ENCODE measurements around the gene LRRC75B.

The LRRC75B gene

GRCh38 chr22:24587251-24587650 is 5.6 kb downstream of the LRRC75B start:
- H3K9me3 ChIP-seq (ENCODE audit: low read length) = no peaks in the 10 kb centered on the region
- H3K36me3 ChIP-seq (ENCODE audit: insufficient read depth, low read length) = peaks cover 15% of the 10 kb centered on the region
- H3K27me3 ChIP-seq (ENCODE audit: insufficient read depth, low read length) = no peaks in the 10 kb centered on the region
- no peak overlapping the region for H2AFZ ChIP-seq (ENCODE audit: low read depth, low read length)
- H3K4me3 ChIP-seq (ENCODE audit: low read length) = no peak overlapping the region
- peaks cover 3% of the 10 kb centered on the region for H3K4me1 ChIP-seq (ENCODE audit: insufficient read depth, low read length)

- Histone ChIP-seq H3K9me3 (ENCODE audit: low read length) (no peaks in the 10 kb centered on the region), H3K4me3 (ENCODE audit: low read length) (no peak overlapping the region), H3K4me1 (ENCODE audit: insufficient read depth, low read length) (no peaks in the 10 kb centered on the region), H3K36me3 (ENCODE audit: insufficient read depth, low read length) (peaks cover 15% of the 10 kb centered on the region), H2AFZ (ENCODE audit: low read depth, low read length) (no peak overlapping the region), H3K27me3 (ENCODE audit: insufficient read depth, low read length) (no peaks in the 10 kb centered on the region)
These were observed 6.8 kb downstream of the LRRC75B start for GRCh38 chr22:24585927-24586546.

DNA sequence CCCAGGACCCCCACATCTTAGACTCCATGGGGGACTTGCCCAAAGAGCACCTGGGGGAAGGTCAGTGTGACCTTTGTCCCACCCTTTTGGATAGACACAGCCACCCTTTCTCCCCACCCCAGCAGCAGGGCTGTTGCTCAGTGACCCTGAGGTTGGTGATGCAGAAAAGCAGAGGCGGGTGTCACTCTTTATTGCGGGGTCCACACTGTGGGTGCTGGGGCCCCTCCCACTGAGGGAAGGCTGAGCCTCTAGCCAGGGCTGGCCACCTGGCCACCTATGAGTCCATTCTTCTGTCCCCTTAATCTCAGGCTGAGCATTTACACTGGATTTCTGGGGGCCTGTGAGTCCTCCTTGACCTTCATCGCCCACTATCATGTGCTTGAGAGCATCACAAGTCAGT is 7.4 kb downstream of the LRRC75B start:
- Histone ChIP-seq H3K36me3 (ENCODE audit: insufficient read depth, low read length) (peaks cover 15% of the 10 kb centered on the region), H3K27me3 (ENCODE audit: insufficient read depth, low read length) (no peaks in the 10 kb centered on the region), H3K4me3 (ENCODE audit: low read length) (no peak overlapping the region), H3K4me1 (ENCODE audit: insufficient read depth, low read length) (no peaks in the 10 kb centered on the region), H2AFZ (ENCODE audit: low read depth, low read length) (no peak overlapping the region), H3K9me3 (ENCODE audit: low read length) (no peaks in the 10 kb centered on the region)

GRCh38 chr22:24584871-24585411 is 7.9 kb downstream of the LRRC75B start:
- Histone ChIP-seq H3K9me3 (ENCODE audit: low read length) (no peaks in the 10 kb centered on the region), H3K4me3 (ENCODE audit: low read length) (no peak overlapping the region), H3K27me3 (ENCODE audit: insufficient read depth, low read length) (no peaks in the 10 kb centered on the region), H3K36me3 (ENCODE audit: insufficient read depth, low read length) (peaks cover 15% of the 10 kb centered on the region), H3K4me1 (ENCODE audit: insufficient read depth, low read length) (no peaks in the 10 kb centered on the region), H2AFZ (ENCODE audit: low read depth, low read length) (no peak overlapping the region)

- no peaks in the 10 kb centered on the region for H3K27me3 ChIP-seq (ENCODE audit: insufficient read depth, low read length)
- H3K9me3 ChIP-seq (ENCODE audit: low read length) = no peaks in the 10 kb centered on the region
- H2AFZ ChIP-seq (ENCODE audit: low read depth, low read length) = no peak overlapping the region
- H3K4me1 ChIP-seq (ENCODE audit: insufficient read depth, low read length) = no peaks in the 10 kb centered on the region
- H3K36me3 ChIP-seq (ENCODE audit: insufficient read depth, low read length) = peaks cover 15% of the 10 kb centered on the region
- H3K4me3 ChIP-seq (ENCODE audit: low read length) = no peak overlapping the region
These were observed 8.6 kb downstream of the LRRC75B start for GRCh38 chr22:24584166-24584790.

DNA sequence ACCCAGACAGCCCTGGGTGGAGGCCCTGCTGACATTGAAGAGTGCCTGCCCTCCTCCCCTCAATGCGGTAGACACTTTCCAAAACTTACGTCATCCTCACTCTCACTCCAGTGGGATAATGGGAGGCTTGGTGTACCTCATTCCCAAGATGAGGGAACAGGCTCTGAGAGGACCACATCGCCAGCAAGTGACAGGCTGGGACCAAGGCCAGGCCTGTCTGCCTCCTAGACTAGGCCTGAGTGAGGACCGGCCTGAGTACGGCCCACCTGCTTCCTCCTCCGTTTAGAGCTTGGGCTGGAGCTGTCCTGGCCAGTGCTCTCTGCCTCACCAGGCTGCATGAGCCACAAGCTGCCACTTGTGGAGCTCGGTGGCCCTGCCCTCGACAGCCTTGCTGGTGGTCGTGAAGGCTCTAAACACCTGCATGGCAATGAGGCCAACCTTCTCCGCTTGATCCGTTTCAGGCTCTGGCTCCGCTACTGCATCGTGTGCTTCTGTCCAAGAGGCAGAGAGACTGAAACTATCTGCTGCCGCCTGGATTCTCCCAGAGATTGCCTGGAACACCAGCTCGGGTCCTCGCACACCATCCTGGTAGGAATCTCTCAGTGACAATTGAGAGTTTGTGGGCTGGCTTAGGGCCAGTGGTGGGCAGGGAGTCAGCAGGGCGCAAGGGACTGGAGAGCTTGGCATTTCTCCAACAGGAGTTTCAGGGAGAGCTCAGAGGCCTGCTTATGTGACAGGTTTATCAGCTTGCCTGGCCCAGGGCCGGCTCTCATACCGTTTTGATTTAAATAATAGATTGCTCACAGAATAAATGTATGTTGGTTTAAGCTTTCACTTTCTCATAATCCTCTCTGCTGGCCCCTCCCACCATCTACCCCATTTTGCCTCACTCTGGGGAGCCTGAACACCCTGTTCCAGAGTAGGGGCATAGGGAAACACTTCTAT is 9.4 kb downstream of the LRRC75B start:
- no peaks in the 10 kb centered on the region for H3K9me3 ChIP-seq (ENCODE audit: low read length)
- H3K4me1 ChIP-seq (ENCODE audit: insufficient read depth, low read length) = no peaks in the 10 kb centered on the region
- no peaks in the 10 kb centered on the region for H3K27me3 ChIP-seq (ENCODE audit: insufficient read depth, low read length)
- H3K36me3 ChIP-seq (ENCODE audit: insufficient read depth, low read length) = peaks cover 16% of the 10 kb centered on the region
- no peak overlapping the region for H2AFZ ChIP-seq (ENCODE audit: low read depth, low read length)
- H3K4me3 ChIP-seq (ENCODE audit: low read length) = no peak overlapping the region

GRCh38 chr22:24582056-24582814 is 10.6 kb downstream of the LRRC75B start:
- Histone ChIP-seq H2AFZ (ENCODE audit: low read depth, low read length) (no peak overlapping the region), H3K4me1 (ENCODE audit: insufficient read depth, low read length) (no peaks in the 10 kb centered on the region), H3K36me3 (ENCODE audit: insufficient read depth, low read length) (peaks cover 14% of the 10 kb centered on the region), H3K4me3 (ENCODE audit: low read length) (no peak overlapping the region), H3K9me3 (ENCODE audit: low read length) (no peaks in the 10 kb centered on the region), H3K27me3 (ENCODE audit: insufficient read depth, low read length) (no peaks in the 10 kb centered on the region)

- H3K27me3 ChIP-seq (ENCODE audit: insufficient read depth, low read length) = no peaks in the 10 kb centered on the region
- H3K4me1 ChIP-seq (ENCODE audit: insufficient read depth, low read length) = no peaks in the 10 kb centered on the region
- peaks cover 8% of the 10 kb centered on the region for H3K36me3 ChIP-seq (ENCODE audit: insufficient read depth, low read length)
- no peaks in the 10 kb centered on the region for H3K9me3 ChIP-seq (ENCODE audit: low read length)
- no peak overlapping the region for H3K4me3 ChIP-seq (ENCODE audit: low read length)
- no peak overlapping the region for H2AFZ ChIP-seq (ENCODE audit: low read depth, low read length)
These were observed 12.6 kb downstream of the LRRC75B start for GRCh38 chr22:24580276-24580675.

DNA sequence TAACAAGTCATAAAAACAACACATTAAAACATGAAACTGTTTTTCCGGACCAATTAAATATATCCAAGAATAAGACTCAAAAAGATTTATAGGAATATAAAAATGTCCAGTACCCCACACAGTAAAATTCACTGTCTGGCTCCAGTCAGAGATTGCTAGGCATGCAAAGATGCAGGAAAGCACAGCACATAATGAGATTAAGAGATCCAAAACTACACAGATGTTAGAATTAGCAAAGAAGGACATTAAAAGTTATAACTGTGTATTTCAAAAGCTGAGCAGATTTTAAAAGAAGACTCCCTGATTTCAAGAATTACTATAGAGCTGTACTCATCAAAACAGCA is 13.6 kb downstream of the LRRC75B start:
- H2AFZ ChIP-seq (ENCODE audit: low read depth, low read length) = no peak overlapping the region
- peaks cover 11% of the 10 kb centered on the region for H3K36me3 ChIP-seq (ENCODE audit: insufficient read depth, low read length)
- H3K9me3 ChIP-seq (ENCODE audit: low read length) = no peaks in the 10 kb centered on the region
- no peaks in the 10 kb centered on the region for H3K27me3 ChIP-seq (ENCODE audit: insufficient read depth, low read length)
- no peak overlapping the region for H3K4me3 ChIP-seq (ENCODE audit: low read length)
- H3K4me1 ChIP-seq (ENCODE audit: insufficient read depth, low read length) = no peaks in the 10 kb centered on the region

DNA sequence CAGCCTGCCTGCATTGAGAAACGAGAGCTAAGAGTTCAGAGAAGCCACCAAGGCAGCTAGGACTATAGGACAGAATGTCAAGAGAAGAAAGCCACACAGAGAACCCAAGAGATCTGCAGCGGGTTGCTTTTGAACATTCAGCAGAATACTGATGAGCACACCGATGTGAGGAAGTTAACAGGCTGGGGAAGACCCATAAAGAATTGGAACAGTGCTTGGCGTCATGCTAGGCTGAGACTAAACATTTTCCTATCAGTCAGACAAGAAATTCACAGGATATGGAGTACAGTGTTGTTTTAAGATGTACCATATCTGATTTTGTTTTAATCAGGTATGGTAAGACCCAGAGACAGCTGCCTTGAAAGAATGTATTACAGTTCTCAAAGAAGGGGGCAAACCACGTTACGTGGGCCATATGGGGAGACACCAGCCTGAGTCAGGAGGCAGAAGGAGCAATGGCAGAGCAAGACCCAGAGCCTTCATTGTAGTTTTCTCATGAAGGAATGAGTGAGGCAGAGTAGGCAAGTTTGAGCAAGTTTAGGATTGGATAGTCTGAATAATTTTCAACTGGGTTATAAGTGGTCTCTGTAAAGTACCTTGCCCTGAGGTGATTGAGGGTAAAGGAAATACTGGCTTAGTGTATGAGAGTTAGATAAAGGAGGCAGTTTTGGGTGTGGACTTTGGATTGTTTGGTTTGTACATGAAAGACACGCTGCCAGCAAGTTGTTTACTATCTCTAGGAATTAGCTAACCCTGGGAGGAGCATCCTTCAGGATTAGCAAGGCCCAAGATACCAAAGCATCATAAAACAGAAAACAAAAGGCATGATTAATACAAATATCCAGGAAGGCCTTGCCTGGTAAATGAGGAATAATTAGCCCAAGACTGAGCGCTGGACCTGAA is 14.3 kb downstream of the LRRC75B start:
- H3K4me1 ChIP-seq (ENCODE audit: insufficient read depth, low read length) = no peaks in the 10 kb centered on the region
- H3K36me3 ChIP-seq (ENCODE audit: insufficient read depth, low read length) = peaks cover 16% of the 10 kb centered on the region
- H3K4me3 ChIP-seq (ENCODE audit: low read length) = no peak overlapping the region
- no peak overlapping the region for H2AFZ ChIP-seq (ENCODE audit: low read depth, low read length)
- H3K9me3 ChIP-seq (ENCODE audit: low read length) = no peaks in the 10 kb centered on the region
- no peaks in the 10 kb centered on the region for H3K27me3 ChIP-seq (ENCODE audit: insufficient read depth, low read length)

DNA sequence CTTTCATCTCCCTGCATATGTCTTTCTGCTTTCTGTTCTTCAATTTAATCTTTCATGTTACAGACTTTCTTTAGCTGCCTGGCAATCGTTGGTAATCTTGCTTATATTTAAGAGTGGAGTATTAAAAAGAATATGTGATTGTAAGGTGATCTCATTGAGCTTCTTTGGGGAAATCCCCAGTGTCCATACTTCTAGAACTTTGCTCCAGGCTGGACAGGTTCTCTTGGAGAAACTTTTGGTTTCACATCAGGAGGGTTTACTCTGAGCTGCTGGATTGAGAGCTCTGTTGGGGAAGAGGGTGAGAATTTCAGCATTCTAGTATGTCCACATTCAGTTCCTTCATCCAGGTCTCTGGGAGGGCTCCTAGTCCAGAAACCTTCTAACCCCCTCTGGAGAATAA is 16.1 kb downstream of the LRRC75B start:
- H3K4me3 ChIP-seq (ENCODE audit: low read length) = no peak overlapping the region
- no peak overlapping the region for H2AFZ ChIP-seq (ENCODE audit: low read depth, low read length)
- no peaks in the 10 kb centered on the region for H3K4me1 ChIP-seq (ENCODE audit: insufficient read depth, low read length)
- H3K9me3 ChIP-seq (ENCODE audit: low read length) = no peaks in the 10 kb centered on the region
- H3K36me3 ChIP-seq (ENCODE audit: insufficient read depth, low read length) = peaks cover 33% of the 10 kb centered on the region
- no peaks in the 10 kb centered on the region for H3K27me3 ChIP-seq (ENCODE audit: insufficient read depth, low read length)

- Histone ChIP-seq H3K27me3 (ENCODE audit: insufficient read depth, low read length) (no peaks in the 10 kb centered on the region), H3K9me3 (ENCODE audit: low read length) (no peaks in the 10 kb centered on the region), H3K36me3 (ENCODE audit: insufficient read depth, low read length) (peaks cover 68% of the 10 kb centered on the region), H3K4me3 (ENCODE audit: low read length) (no peak overlapping the region), H2AFZ (ENCODE audit: low read depth, low read length) (no peak overlapping the region), H3K4me1 (ENCODE audit: insufficient read depth, low read length) (no peaks in the 10 kb centered on the region)
These were observed 21.6 kb downstream of the LRRC75B start for GRCh38 chr22:24571266-24571665.
